A673 (cell line): ENCODE data around the gene FGF3. TPM values are rescaled to one million over a fixed set of nuclear protein-coding genes. Genes with fewer than 3 reads are reported as not detected.

Source experiments
- BruUV-seq: library from RNA; stranded (reverse); fragments of 400-500 nt; replicated peaks from 2 replicates; lab custom pipeline; 2021; lab: Mats Ljungman, UMichigan
- CTCF ChIA-PET: fragments of 300-600 bp; sonication (Branson Sonifier 250); formaldehyde crosslinking; loops from one replicate; lab custom pipeline; 2022; ENCODE audit warnings: antibody characterized with exemption; lab: Charles Lee
- POLR2A ChIA-PET: fragments of 300-600 bp; sonication (Branson Sonifier 250); formaldehyde crosslinking; loops from one replicate; lab custom pipeline; 2022; ENCODE audit warnings: antibody characterized with exemption; ENCODE audit not compliant: low non-redundant PET; lab: Charles Lee
- DNase-seq: peaks from one replicate; pipeline ENCODE4 v3.0.0-alpha.2; 2015; ENCODE audit warnings: low spot score
- H3K27ac ChIP-seq: fragments of 200-600 bp; sonication (generic); 2 replicates; pipeline ENCODE4 v1.5.1; 2016; ENCODE audit warnings: mixed run types, low read depth, mild to moderate bottlenecking, mixed read lengths, antibody characterized with exemption, low read length; ENCODE audit not compliant: poor library complexity, severe bottlenecking
- H3K27me3 ChIP-seq: fragments of 200-600 bp; sonication (generic); replicated peaks from 2 replicates; pipeline ENCODE4 v1.6.1; 2017; ENCODE audit warnings: mixed run types, low read depth, mild to moderate bottlenecking, mixed read lengths, antibody characterized with exemption, low read length; ENCODE audit not compliant: insufficient read depth, poor library complexity
- H3K36me3 ChIP-seq: fragments of 200-600 bp; sonication (generic); 2 replicates; pipeline ENCODE4 v1.6.1; 2016; ENCODE audit warnings: mixed run types, mild to moderate bottlenecking, mixed read lengths, antibody characterized with exemption, low read length; ENCODE audit not compliant: insufficient read depth, poor library complexity, severe bottlenecking
- H3K4me1 ChIP-seq: fragments of 200-600 bp; sonication (generic); 2 replicates; pipeline ENCODE4 v1.6.1; 2017; ENCODE audit warnings: mixed run types, mild to moderate bottlenecking, mixed read lengths, antibody characterized with exemption, low read length; ENCODE audit not compliant: insufficient read depth, poor library complexity, severe bottlenecking
- H3K4me3 ChIP-seq: fragments of 200-600 bp; sonication (generic); 2 replicates; pipeline ENCODE4 v1.5.1; 2016; ENCODE audit warnings: low read depth, mixed run types, mild to moderate bottlenecking, mixed read lengths, low read length; ENCODE audit not compliant: poor library complexity, severe bottlenecking
- H3K9me3 ChIP-seq: fragments of 200-600 bp; sonication (generic); 2 replicates; pipeline ENCODE4 v1.6.1; 2016; ENCODE audit warnings: mixed run types, low read depth, mild to moderate bottlenecking, mixed read lengths, antibody characterized with exemption, low read length; ENCODE audit not compliant: poor library complexity, severe bottlenecking
- CTCF ChIP-seq: fragments of 300-800, 200-600 bp; sonication (generic); conservative IDR thresholded peaks from 2 replicates; pipeline ENCODE4 v1.5.1; 2017; ENCODE audit warnings: low read depth, mild to moderate bottlenecking, antibody characterized with exemption, low read length, moderate library complexity, mixed read lengths
- EZH2 ChIP-seq: fragments of 200-600 bp; sonication (generic); IDR thresholded peaks from 2 replicates; pipeline ENCODE4 v1.6.1; 2017; ENCODE audit warnings: borderline replicate concordance, low read depth, mild to moderate bottlenecking, mixed read lengths, antibody characterized with exemption, low read length; ENCODE audit not compliant: poor library complexity, severe bottlenecking
- intact Hi-C: fragments of 100-400 bp; cut with micrococcal nuclease; formaldehyde crosslinking; loops from one replicate; pipeline ENCODE4 v1.10.0; 2022; ENCODE audit not compliant: unreplicated experiment
- total RNA-seq: library from RNA; stranded (reverse); gene quantifications from 2 replicates; pipeline ENCODE4 v1.2.3, GENCODE V29; 2021

FGF3 gene
- total RNA-seq, 1 experiment from 2014 or later = not detected

GRCh38 chr11:69802590-69802989 lies 16.6 kb downstream of the FGF3 start:
- no peak overlapping the region for H3K4me3 ChIP-seq
- no peak overlapping the region for H3K27ac ChIP-seq
- ChIA-PET CTCF (no interaction called here), POLR2A (no interaction called here)
- H3K9me3 ChIP-seq = no peaks in the 10 kb centered on the region
- no peaks in the 10 kb centered on the region for H3K27me3 ChIP-seq
- intact Hi-C loops = no loop called here
- TF ChIP-seq CTCF = no peak
- no TSS peak for BruUV-seq
- no peak for DNase-seq
- H3K4me1 ChIP-seq = no peaks in the 10 kb centered on the region
- H3K36me3 ChIP-seq = no peaks in the 10 kb centered on the region

- H3K36me3 ChIP-seq = no peaks in the 10 kb centered on the region
- H3K4me1 ChIP-seq = no peaks in the 10 kb centered on the region
- H3K9me3 ChIP-seq = no peaks in the 10 kb centered on the region
- no peak overlapping the region for H3K4me3 ChIP-seq
- H3K27ac ChIP-seq = no peak overlapping the region
- CTCF ChIA-PET = interaction anchor here (0.9 to 1.0 kb wide), 4 partner anchors 10 to 84 kb away, joined by 3 to 8 read pairs (median 4); no protein-coding TSS in a partner anchor
- intact Hi-C loops = loop anchor here (1.0 kb wide), 1 partner anchor 97 kb away; the partner anchor contains the start of gene FGF19
- TF ChIP-seq EZH2 (no peak), CTCF (peak; percentile 92)
- no TSS peak for BruUV-seq
- peak; percentile 42 for DNase-seq
- H3K27me3 ChIP-seq = no peaks in the 10 kb centered on the region
- POLR2A ChIA-PET = no interaction called here
Observed at GRCh38 chr11:69801513-69802335, 17.5 kb downstream of the FGF3 start.

GRCh38 chr11:69800278-69800677 lies 18.9 kb downstream of the FGF3 start:
- no peak for DNase-seq
- Histone ChIP-seq H3K9me3 (no peaks in the 10 kb centered on the region), H3K27ac (no peak overlapping the region), H3K4me3 (no peak overlapping the region), H3K27me3 (no peaks in the 10 kb centered on the region), H3K36me3 (no peaks in the 10 kb centered on the region), H3K4me1 (no peaks in the 10 kb centered on the region)
- ChIA-PET POLR2A (no interaction called here), CTCF (no interaction called here)
- no TSS peak for BruUV-seq
- TF ChIP-seq CTCF (no peak), EZH2 (no peak)
- intact Hi-C loops = no loop called here
